Lung (tissue), 12 donors: ENCODE data around the gene ANKRD11. TPM values are rescaled to one million over a fixed set of nuclear protein-coding genes. Genes with fewer than 3 reads are reported as not detected.
A peak's percentile ranks its signal among the peaks of the same experiment; 100 is the strongest.

Experiments
- ATAC-seq: fragments of 200-7000 bp; cut with Tn5 transposase; one replicate; pipeline ENCODE4 v1.9.1; 2020; ENCODE audit warnings: moderate number of reproducible peaks; ENCODE audit not compliant: insufficient read depth, low FRiP score
- DNase-seq, 3 donors: peaks; one replicate each; pipeline ENCODE4 v3.0.0-alpha.2; 2013 to 2017
- H3K27ac ChIP-seq, 2 donors: one replicate each; pipeline ENCODE4 v1.5.1; 2013; ENCODE audit warnings: mild to moderate bottlenecking in 2 of 2, moderate library complexity in 2 of 2, control low read depth in 1 of 2, inconsistent platforms in 1 of 2, low read depth in 1 of 2, low read length in 1 of 2
- H3K27me3 ChIP-seq, 3 donors: one replicate each; pipeline ENCODE4 v1.5.1; 2013; ENCODE audit warnings: low read length in 2 of 3; ENCODE audit not compliant: control insufficient read depth in 3 of 3, insufficient read depth in 3 of 3
- H3K36me3 ChIP-seq, 4 donors: one replicate each; pipeline ENCODE4 v1.5.1; 2013; ENCODE audit warnings: low read length in 4 of 4, mild to moderate bottlenecking in 1 of 4, moderate library complexity in 1 of 4; ENCODE audit not compliant: control insufficient read depth in 4 of 4, insufficient read depth in 4 of 4
- H3K4me1 ChIP-seq, 5 donors: one replicate each; pipeline ENCODE4 v1.5.1; 2013; ENCODE audit warnings: low read length in 5 of 5, mild to moderate bottlenecking in 2 of 5, moderate library complexity in 1 of 5; ENCODE audit not compliant: control insufficient read depth in 5 of 5, insufficient read depth in 5 of 5
- H3K4me3 ChIP-seq: one replicate; pipeline ENCODE4 v1.5.1; 2013; ENCODE audit warnings: mild to moderate bottlenecking, control low read depth, moderate library complexity
- H3K9ac ChIP-seq, 2 donors: one replicate each; pipeline ENCODE4 v1.5.1; 2013; ENCODE audit warnings: low read length in 2 of 2, control low read depth in 1 of 2; ENCODE audit not compliant: insufficient read depth in 1 of 2
- H3K9me3 ChIP-seq, 4 donors: one replicate each; pipeline ENCODE4 v1.5.1; 2013; ENCODE audit warnings: low read length in 3 of 4, mild to moderate bottlenecking in 1 of 4, moderate library complexity in 1 of 4; ENCODE audit not compliant: control insufficient read depth in 4 of 4, insufficient read depth in 3 of 4
- CTCF ChIP-seq: IDR thresholded peaks from 2 replicates; pipeline ENCODE4 v1.5.1; 2012; ENCODE audit warnings: mild to moderate bottlenecking; ENCODE audit errors: control extremely low read depth, extremely low read depth
- WGBS, 2 donors: extraction: QIAGEN DNeasy Blood & Tissue Kit; methylation state at CpG; one replicate each; pipeline ENCODE4 v1.1.7; 2013; 5-methylcytosine and 5-hydroxymethylcytosine counted together
- polyA plus RNA-seq, 2 donors: library from polyadenylated mRNA; stranded (reverse); fragments of 200-250 nt; gene quantifications; one replicate each; pipeline ENCODE4 v1.2.1, GENCODE V29; 2013
- total RNA-seq, 2 donors: library from RNA; depleted of rRNA in 1 of 2; stranded (reverse); fragments of >200 nt in 1 of 2; gene quantifications; one replicate each; pipeline ENCODE4 v1.2.1, GENCODE V29; 2014 to 2021
- donor health status: control.
- donor health status: control.
- donor health status: Bipolar disorder and iron deficiency.
- donor health status: healthy.
- donor health status: DM: yes; HTN: yes; CAD: no.

Gene ANKRD11
- total and polyA plus RNA-seq, 4 donors, result 58.5 to 162 (median 89.5) TPM

GRCh38 chr16:89257757-89258465 is 232.4 kb downstream of the ANKRD11 start:
- no peak overlapping the region for H3K4me3 ChIP-seq
- ATAC-seq, result no peak
- peaks cover 0 to 5% (median 4%) of the 10 kb centered on the region in 3 donors for H3K27me3 ChIP-seq
- no peak for DNase-seq
- peaks cover 0 to 11% (median 3%) of the 10 kb centered on the region in 5 donors for H3K4me1 ChIP-seq
- H3K36me3 ChIP-seq, result no peaks in the 10 kb centered on the region
- TF ChIP-seq CTCF, result no peak
- no peak overlapping the region for H3K27ac ChIP-seq
- WGBS, 2 donors, result 77 to 78% methylated on average over 18 of the region's 18 CpGs
- H3K9me3 ChIP-seq, result no peaks in the 10 kb centered on the region
- H3K9ac ChIP-seq, result no peak overlapping the region

- H3K9me3 ChIP-seq, result no peaks in the 10 kb centered on the region
- H3K4me3 ChIP-seq, result peak overlapping the region; percentile 41
- no peak for ATAC-seq
- WGBS, 2 donors, result 2% methylated on average over 28 to 44 of the region's 44 CpGs
- TF ChIP-seq CTCF, result no peak
- H3K36me3 ChIP-seq, result no peaks in the 10 kb centered on the region
- H3K27me3 ChIP-seq, result peaks cover 0 to 5% (median 4%) of the 10 kb centered on the region in 3 donors
- DNase-seq, result peak in 2 of 3 donors; percentile 28 to 51
- peaks cover 0 to 11% (median 3%) of the 10 kb centered on the region in 5 donors for H3K4me1 ChIP-seq
- H3K9ac ChIP-seq, result no peak overlapping the region
- H3K27ac ChIP-seq, result peak overlapping the region in 1 of 2 donors; percentile 71
Measured at GRCh38 chr16:89257281-89257731, 233.1 kb downstream of the ANKRD11 start.

- peak; percentile 83 for ATAC-seq
- Histone ChIP-seq H3K36me3 (no peaks in the 10 kb centered on the region), H3K4me3 (peak overlapping the region; percentile 41), H3K9ac (no peak overlapping the region), H3K27ac (peak overlapping the region in 1 of 2 donors; percentile 71), H3K4me1 (peaks cover 0 to 11% (median 3%) of the 10 kb centered on the region in 5 donors), H3K27me3 (peaks cover 0 to 5% (median 4%) of the 10 kb centered on the region in 3 donors), H3K9me3 (no peaks in the 10 kb centered on the region)
- WGBS, 2 donors, result 4 to 5% methylated on average over 50 to 57 of the region's 57 CpGs
- DNase-seq, result peak; percentile 65 to 74 (median 72)
- TF ChIP-seq CTCF, result no peak
Measured at GRCh38 chr16:89256651-89257254, 233.6 kb downstream of the ANKRD11 start.
